Measurements from ENCODE around the gene MSH6. TPM values are rescaled to one million over a fixed set of nuclear protein-coding genes. Genes with fewer than 3 reads are reported as not detected.
"Not testable (repeated sequence)": the region's sequence is repeated elsewhere in the genome, so short reads cannot be mapped to it uniquely, and the experiment has no call there.

MSH6 gene
- total RNA-seq, 1 experiment from 2014 or later: 280 TPM

- no peak overlapping the region for H3K27ac ChIP-seq
- no peaks in the 10 kb centered on the region for H3K4me1 ChIP-seq
- no peak overlapping the region for H3K4me3 ChIP-seq
- no peaks in the 10 kb centered on the region for H3K27me3 ChIP-seq
- no peak for DNase-seq
- peaks cover 7% of the 10 kb centered on the region for H3K36me3 ChIP-seq
- H3K9me3 ChIP-seq (replicated peaks): no peaks in the 10 kb centered on the region
These were observed 60.5 kb downstream of the MSH6 start for GRCh38 chr2:47843407-47843806.

GRCh38 chr2:47844162-47844561, 61.2 kb downstream of the MSH6 start:
- Histone ChIP-seq H3K4me3 (no peak overlapping the region), H3K36me3 (peaks cover 1% of the 10 kb centered on the region; the same call in 1 of the 2 replicates), H3K9me3 (replicated peaks) (no peaks in the 10 kb centered on the region), H3K27ac (no peak overlapping the region), H3K4me1 (no peaks in the 10 kb centered on the region), H3K27me3 (no peaks in the 10 kb centered on the region)
- no peak for DNase-seq

GRCh38 chr2:47849368-47849767, 66.4 kb downstream of the MSH6 start:
- Histone ChIP-seq H3K36me3 (no peaks in the 10 kb centered on the region), H3K4me1 (no peaks in the 10 kb centered on the region), H3K9me3 (replicated peaks) (no peaks in the 10 kb centered on the region), H3K27me3 (no peaks in the 10 kb centered on the region), H3K27ac (no peak overlapping the region), H3K4me3 (no peak overlapping the region)
- DNase-seq: no peak

- Histone ChIP-seq H3K4me3 (no peak overlapping the region), H3K36me3 (no peaks in the 10 kb centered on the region), H3K27me3 (no peaks in the 10 kb centered on the region), H3K4me1 (no peaks in the 10 kb centered on the region), H3K27ac (no peak overlapping the region), H3K9me3 (replicated peaks) (no peaks in the 10 kb centered on the region)
- no peak for DNase-seq
These were observed 67.3 kb downstream of the MSH6 start for GRCh38 chr2:47850198-47850597.

- H3K9me3 ChIP-seq (replicated peaks); H3K27ac ChIP-seq; H3K4me1 ChIP-seq; H3K4me3 ChIP-seq; DNase-seq; H3K36me3 ChIP-seq; H3K27me3 ChIP-seq: not testable (repeated sequence)
These were observed 70.3 kb downstream of the MSH6 start for GRCh38 chr2:47853067-47853777.

Other genes with a start within 250 kb of the MSH6 start
- 0.08 and 0.40 TPM in 2 replicates for gene KCNK12, start 212.2 kb upstream of the MSH6 start, total RNA-seq (2014; rRNA removed; shearing (Covaris generic))
- 43.0 and 48.2 TPM in 2 replicates for gene FBXO11, start 123.4 kb downstream of the MSH6 start, total RNA-seq (2014; rRNA removed; shearing (Covaris generic))